Measurements from ENCODE around the gene CCNDBP1.
"Not testable (repeated sequence)": the region's sequence is repeated elsewhere in the genome, so short reads cannot be mapped to it uniquely, and the experiment has no call there.

CCNDBP1 gene

DNA sequence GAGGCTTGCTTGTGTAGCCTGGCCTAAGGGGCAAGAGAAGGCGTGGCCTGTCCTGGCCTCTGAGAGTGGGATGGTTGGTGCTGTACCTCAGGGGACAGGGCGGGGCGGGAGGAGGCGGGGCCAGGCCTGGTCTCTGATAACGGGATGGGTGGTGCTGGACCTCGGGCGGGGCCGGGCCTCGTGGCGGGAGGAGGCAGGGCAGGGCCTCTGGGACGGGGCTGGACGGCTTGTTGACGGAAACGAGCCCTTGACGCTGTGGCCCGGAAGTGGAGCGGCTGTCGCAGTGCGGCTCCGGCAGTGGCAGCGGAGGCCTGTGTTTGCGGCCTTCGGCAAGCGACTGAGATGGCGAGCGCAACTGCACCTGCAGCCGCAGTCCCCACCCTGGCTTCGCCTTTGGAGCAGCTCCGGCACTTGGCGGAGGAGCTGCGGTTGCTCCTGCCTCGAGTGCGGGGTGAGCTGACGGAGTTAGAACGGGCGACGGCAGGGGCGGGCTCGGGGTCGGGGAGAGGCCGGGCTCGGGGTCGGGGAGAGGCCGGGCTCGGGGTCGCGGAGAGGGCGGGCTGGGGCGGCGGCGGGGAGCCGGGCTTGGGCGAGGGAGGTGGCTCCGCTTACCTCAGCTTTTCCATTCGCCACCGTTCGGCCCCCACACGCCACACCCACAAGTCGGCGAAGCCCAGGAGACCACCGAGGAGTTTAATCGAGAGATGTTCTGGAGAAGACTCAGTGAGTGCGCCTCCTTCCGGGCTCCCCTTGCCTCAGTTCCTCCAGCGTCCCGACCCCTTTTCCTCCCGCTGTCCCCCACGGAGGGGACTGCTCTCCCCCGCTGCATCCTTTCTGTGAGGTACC lies at the start of gene CCNDBP1:
TSS of gene CCNDBP1 (plus strand) at position 247 of the 846 bp plus-strand sequence. CDS start at position 343, 96 bp downstream.
- peak; percentile 76 to 87 for DNase-seq

GRCh38 chr15:43143203-43143941 lies 41.8 kb upstream of the CCNDBP1 start:
- DNase-seq: no peak

GRCh38 chr15:43144512-43144911 lies 40.7 kb upstream of the CCNDBP1 start:
- DNase-seq: no peak

DNA sequence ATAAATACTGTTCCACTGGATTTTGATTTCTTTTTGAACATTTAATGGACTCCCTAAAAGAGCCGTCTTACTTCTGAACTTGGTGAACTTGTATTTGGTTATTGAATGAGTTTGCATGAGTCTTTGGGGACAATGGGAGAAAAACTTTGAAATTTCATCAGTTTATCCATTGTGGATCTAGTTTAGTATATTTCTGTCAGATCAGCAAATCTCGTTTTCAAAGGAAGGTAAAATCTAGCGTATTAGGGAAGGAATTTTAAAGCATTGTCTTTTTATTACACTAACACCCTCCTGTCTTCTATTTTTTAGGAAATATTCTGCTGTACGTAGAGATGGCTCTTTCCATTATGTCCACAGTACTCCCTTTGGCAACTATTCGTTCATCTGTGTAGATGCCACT lies 39.0 kb upstream of the CCNDBP1 start:
- no peak for DNase-seq

DNA sequence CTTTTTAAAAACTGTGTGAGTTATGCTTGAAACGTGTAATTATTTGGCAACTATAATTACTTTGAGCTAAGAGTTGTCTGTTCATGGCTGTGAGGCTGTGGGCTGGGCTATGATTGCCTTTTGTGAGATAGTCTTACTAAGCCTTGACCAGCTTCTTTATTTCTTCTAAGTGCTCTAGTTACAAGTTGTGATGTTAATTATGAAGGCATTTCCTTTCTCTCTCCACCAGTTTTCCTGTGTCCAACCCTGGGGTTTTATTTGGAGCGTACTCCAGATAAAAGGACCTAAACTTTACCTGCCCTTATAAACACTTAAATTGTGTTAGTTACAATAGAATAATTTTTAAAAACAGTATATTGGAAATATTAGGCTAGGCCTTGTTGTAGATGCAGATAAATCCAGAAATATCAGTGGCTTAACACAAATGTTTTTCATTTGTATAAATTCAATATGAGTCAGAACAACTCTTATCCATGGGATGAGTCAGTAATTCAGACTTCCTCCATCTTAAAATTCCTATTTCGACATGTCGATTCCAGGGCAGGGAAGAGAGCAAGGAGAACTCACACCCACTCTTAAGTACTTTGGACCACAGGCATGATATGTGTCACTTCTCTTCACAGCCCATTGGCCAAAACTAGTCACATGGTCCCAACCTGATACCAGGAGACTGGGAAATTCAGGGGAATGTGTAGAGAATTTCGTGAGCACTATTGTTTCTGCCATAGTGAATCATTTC lies 34.8 kb upstream of the CCNDBP1 start:
- DNase-seq: no peak

DNA sequence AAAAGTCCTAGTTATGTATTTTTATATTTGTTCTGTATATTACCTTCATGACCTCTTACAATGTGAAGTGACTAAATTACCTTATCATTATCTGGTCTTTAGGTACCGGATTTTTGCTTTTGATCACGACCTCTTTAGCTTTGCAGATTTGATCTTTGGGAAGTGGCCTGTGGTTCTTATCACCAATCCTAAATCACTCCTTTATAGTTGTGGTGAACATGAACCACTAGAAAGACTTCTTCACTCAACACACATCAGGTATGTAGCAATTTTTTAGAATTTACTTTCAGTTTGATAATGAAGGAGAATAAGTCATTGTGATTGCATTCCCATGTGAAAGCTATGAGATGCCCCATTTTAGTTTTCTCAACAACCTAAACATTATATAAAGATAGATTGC lies 33.5 kb upstream of the CCNDBP1 start:
- DNase-seq: no peak

DNA sequence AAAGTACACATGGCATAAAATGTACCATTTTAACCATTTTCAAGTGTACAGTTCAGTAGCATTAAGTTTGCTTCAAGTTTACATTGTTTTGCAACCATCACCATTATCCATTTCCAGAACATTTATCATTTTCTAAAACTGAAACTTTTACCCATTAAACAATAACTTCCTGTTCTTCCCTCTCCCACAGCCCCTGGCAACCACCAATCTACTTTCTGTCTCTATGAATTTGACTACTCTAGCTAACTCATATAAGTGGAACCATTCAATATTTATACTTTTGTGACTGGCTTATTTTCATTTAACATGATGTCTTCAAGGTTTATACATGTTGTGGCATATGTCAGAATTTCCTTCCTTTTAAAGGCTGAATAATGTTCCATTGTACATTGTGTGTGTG lies 31.9 kb upstream of the CCNDBP1 start:
- DNase-seq: no peak

DNA sequence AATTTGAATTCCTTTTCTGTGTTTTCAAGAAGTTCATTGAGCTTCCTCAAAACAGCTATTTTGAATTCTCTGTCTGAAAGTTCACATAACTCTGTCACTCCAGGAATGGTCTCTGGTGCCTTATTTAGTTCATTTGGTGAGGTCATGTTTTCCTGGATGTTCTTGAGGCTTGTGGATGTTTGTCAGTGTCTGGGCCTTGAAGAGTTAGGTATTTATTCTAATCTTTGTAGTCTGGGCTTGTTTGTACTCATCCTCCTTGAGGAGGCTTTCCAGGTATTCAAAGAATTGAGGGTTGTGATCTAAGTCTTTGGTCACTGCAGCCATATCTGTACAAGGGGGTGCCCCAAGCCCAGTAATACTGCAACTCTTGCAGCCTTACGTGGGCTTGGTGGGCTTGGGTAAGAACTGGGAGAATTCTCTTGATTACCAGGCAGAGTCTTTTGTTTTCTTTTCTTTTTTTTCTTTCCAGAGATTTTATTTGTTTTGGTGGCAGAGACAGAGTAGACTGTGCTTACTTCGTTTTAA lies 19.3 kb upstream of the CCNDBP1 start:
- no peak for DNase-seq

- DNase-seq: not testable (repeated sequence)
Measured at GRCh38 chr15:43167261-43167660, 17.9 kb upstream of the CCNDBP1 start.

GRCh38 chr15:43168192-43169107 lies 16.8 kb upstream of the CCNDBP1 start:
- no peak for DNase-seq

GRCh38 chr15:43169888-43170287 lies 15.3 kb upstream of the CCNDBP1 start:
- no peak for DNase-seq

- DNase-seq: not testable (repeated sequence)
Measured at GRCh38 chr15:43175656-43176309, 9.4 kb upstream of the CCNDBP1 start.

- DNase-seq: not testable (repeated sequence)
Measured at GRCh38 chr15:43177147-43177546, 8.1 kb upstream of the CCNDBP1 start.

DNA sequence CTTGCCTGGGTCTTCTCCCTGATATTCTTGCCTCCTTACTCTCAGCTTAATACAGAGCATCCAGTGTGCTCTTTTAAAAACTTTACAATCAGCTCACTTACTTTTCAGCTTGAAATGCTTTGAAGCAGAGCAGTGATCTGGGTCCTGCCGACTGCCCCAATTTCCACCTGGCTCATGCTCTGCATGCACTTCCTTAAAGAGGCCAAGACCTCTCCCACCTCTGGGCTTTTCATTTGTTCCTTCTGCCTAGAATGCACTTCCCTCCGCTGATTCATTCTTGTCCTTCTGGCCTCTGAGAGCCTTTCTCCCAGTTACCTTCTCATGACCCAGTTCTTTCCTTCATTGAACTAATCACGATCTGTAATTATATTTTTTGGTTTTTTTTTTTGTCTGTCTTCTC lies 1.9 kb upstream of the CCNDBP1 start:
- no peak for DNase-seq

DNA sequence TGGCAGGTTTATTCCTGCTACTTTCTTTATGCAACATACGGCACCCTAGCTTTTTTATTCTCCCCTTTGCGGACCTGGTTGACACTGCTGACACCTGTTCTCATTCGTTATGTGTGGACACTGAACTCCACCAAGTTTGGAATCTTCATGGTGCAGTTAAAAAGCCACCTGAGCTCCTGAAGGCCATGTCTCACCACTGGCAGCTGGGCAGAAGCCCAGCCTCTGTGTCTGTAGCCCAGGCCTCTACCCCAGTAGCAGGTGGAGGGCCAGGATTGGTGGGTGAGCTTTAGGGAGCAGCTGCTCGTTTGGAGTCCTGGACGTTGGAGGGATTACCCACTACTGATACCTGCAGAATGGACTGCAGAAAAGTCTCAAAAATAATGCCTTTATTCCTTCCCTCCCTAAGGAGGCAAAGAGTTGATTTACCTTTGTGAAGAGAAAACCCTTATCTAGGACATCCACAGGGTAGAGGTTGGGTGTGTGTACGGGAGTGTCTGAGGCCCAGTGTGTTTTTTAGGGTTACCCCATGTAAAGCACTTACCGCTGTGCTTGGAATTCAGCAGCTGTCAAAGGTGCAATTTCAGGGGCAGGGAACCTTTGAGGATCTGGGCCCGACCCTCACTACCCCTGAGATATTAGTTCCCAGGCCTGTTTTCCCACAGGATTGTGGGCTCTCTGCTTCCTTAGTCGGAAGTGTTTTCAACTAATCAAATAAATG lies 637 bp upstream of the CCNDBP1 start:
- DNase-seq: no peak

GRCh38 chr15:43186003-43186353 lies 775 bp downstream of the CCNDBP1 start:
- no peak for DNase-seq

- DNase-seq: no peak
Measured at GRCh38 chr15:43187544-43188155, 2.4 kb downstream of the CCNDBP1 start.

GRCh38 chr15:43189296-43189695 lies 4.1 kb downstream of the CCNDBP1 start:
- no peak for DNase-seq

GRCh38 chr15:43190178-43190577 lies 5.0 kb downstream of the CCNDBP1 start:
- DNase-seq: no peak

- DNase-seq: no peak
Measured at GRCh38 chr15:43193710-43194109, 8.5 kb downstream of the CCNDBP1 start.
